Liver (tissue), 2 donors: ENCODE measurements around the gene AGER.

Experiments used
- CTCF ChIP-seq: fragments of 150-350 bp; IDR thresholded peaks from 2 replicates; pipeline ENCODE4 v1.5.1; 2017; ENCODE audit warnings: improper control_type of control experiment, low read depth, low read length; ENCODE audit not compliant: missing input control
- FOXA1 ChIP-seq: IDR thresholded peaks from 2 replicates; pipeline ENCODE4 v1.6.1; 2016; ENCODE audit warnings: antibody characterized with exemption
- donor health status: healthy.

GRCh38 chr6:32152769-32153563, 31.1 kb downstream of the AGER start:
- no peak for TF ChIP-seq CTCF
- TF ChIP-seq FOXA1, result no peak
